D341Med (cell line): ENCODE results near the gene PTPN9.
"Not testable (repeated sequence)": the region's sequence is repeated elsewhere in the genome, so short reads cannot be mapped to it uniquely, and the experiment has no call there.

Experiments used
- DNase-seq: peaks from one replicate; pipeline ENCODE4 v3.0.0; 2012; ENCODE audit warnings: low spot score

Gene PTPN9

DNA sequence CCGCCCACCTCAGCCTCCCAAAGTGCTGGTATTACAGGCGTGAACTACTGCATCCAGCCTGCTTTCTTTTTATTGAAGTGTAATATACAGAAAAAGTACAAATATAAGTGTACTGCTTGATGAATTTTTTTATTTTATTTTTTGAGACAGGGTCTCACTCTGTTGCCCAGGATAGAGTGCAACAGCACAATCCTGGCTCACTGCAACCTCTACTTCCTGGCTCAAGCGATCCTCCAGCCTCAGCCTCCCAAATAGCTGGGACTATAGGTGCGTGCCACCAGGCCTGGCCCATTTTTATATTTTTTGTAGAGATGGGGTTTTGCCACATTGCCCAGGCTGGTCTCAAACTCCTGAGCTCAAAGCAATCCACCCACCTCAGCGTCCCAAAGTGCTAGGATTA, 3.8 kb upstream of the PTPN9 start:
- DNase-seq: not testable (repeated sequence)

DNA sequence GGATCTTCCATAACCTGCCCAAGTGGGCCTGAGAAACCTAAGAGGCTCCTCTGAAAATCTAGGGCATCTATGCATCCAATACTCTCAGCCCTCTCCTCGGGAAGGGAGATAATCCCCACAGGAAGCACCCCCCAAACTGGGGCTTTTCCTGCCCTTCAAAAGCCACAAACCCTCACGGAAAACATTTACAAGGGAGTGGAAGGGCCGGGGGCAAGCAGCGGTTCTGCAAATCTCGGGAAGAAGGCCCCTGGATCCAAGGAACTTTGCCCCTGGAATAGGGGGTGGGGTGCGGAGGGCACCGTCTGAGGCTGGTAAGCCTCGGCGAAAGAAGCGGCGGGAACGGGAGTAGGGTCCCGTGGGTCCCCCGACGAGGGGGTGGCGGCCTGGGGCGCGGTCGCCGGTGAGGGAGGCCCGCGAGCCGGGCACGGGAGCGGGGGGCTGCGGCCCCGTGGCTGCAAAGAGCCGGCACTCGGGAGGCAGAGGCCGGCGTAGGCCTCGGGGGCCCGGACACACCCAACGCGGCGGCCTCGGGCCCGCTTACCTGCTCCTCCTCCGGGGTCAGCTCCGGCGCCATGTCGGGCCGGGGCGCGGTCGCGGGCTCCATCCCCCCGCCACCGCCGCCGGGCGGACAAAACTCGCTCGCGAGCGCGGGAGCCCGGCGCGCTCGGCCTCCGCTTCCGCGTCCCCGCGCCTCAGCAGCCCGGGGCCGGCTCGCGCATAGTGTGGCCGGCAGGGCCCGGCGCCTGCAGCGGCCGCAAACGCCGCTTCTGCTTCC, 755 bp downstream of the PTPN9 start:
- peak; percentile 74 for DNase-seq

DNA sequence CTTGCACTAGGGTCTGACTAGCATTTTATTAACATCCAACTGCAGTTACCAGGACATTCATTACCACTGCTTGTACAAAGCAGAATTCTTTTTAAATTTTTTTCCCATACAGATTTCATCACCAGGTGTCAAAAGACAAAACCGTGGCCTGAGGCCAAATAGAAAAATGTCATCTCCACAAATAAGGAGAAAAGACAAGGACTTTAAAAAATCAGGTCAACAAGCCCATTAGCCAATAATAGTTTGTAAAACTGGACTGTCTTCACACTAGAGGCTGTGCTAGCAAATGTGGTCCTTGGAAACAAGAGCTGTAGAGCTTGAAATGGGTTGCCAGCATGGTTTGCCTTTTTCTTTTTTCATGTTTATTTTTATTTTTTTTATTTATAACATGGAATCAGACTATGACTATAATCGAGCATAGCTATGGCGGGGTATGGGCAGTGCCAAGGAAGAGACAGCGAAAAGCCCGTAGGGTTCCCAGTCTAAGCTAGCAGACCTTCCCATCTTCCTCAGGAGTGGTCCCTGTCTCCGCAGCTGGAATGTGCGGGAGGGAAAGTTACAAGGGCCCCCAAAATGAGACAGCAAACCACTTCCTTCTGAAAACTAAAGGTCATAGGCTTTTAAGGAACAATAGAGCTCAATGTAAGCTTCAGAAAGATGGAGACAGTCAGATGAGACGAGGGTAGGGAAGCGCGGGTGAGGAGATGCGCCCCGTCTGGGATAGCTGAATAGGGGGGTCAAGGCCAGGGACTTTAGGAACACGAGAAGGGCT, 1.5 kb downstream of the PTPN9 start:
- DNase-seq: no peak

DNA sequence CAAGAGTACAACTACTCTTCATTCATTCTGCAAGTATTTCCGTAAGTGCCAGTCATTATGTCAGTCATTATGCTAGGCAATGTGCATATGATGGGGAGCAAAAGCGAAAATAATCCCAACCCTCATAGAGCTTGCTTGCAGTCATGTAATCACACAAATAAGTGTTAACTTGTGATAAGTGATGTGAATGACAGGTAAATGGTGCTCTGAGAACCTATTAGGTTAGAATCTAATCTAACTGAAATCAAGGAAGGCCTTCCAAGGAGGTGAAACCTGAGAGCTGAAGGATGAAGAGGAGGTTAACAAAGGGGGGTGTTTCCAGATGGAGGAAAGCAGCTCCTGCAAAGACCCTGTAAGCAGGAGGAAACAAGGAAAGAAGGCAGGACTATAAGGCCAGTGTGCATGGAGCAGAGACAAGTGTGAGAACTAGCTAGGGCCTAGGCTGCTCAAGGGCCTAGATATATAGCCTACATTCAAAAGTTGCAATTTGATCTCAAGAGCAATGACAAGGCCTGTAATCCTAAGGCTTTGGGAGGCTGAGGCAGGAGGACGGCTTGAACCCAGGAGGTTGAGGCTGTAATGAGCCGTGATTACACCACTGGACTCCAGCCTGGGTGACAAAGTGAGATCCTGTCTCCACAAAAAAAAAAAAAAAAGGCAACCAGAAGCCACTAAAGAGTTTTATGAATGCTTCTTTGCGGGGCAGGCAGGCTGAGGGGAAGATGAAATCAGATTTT, 5.3 kb downstream of the PTPN9 start:
- no peak for DNase-seq

DNA sequence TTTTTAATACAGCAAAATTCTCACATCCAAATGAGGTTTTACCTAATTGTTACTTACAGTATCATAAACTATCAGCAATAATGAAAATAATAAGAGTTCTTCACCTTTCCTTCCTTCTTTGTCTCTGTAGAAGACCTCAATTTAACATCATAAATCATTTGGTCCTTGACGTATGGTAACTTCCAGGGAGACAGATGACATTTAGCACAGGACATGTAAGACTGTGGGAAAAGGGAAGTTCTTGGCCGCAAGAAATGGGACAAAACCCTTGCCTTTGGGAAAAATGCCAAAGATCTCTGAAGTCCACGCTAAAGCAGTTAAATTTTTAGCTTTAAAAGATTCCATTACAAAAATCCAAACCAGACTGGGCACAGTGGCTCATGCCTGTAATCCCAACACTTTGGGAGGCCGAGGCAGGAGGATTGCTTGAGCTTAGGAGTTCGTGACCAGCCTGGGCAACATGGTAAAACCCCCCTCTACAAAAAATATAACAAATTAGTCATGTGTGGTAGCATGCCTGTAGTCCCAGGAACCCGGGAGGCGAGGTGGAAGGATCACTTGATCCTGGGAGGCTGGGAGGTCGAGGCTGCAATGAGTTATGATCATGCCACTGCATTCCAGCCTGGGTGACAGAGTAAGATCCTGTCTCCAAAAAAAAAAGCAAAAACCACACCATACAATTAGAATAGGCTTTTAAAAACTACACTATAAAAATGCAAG, 8.8 kb downstream of the PTPN9 start:
- no peak for DNase-seq

DNA sequence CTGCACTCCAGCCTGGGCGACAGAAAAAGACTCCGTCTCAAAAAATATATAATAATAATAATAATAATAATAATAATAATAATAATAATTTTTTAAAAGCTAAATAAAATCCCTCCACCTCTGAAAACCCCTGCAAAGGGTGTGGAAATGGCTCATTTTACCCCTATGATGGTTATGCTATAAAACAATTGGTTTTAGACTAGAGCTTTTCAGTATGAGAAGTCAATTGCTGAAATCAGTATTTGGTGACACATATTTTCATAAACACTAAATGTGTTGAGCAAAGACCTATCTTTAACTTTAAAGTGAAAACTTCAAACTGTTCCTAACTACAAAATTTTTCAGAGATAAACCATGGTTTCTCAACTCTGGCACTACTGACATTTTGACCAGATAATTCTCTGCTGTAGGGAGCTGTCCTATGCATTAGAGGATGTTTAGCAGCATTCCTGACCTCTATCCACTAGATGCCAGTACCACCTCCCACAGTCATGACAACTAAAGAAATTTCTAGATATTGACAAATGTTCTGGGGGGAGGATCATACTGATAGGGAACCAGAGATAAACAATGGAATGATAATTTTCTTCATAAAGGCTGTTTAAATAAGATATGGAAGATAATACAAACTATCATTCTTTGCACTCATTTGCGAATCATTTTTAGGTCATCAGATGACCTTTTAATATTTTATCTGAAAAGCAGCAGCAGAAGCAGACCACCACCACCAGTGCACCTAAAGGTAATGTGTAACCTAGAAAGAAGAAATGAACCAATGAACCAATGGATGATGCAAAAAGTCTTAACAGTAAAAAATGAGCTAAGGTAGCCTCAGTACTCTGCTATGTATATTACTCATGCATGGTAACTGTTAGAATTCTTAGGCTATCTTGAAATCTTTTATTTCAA, 13.8 kb downstream of the PTPN9 start:
- DNase-seq: no peak

DNA sequence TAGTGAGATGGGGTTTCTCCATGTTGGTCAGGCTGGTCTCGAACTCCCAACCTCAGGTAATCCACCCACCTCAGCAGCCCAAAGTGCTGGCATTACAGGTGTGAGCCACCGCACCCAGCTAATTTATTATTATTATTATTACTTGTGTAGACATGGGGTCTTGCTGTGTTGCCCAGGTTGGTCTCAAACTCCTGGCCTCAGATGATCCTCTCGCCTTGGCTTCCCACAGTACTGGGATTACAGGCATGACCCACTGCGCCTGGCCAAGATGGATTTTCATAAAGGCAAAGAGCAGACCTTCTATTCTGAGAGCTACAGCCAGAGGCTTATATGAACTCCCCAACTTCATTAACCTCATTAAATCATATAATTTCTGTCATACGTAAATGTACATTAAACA, 17.2 kb downstream of the PTPN9 start:
- no peak for DNase-seq

DNA sequence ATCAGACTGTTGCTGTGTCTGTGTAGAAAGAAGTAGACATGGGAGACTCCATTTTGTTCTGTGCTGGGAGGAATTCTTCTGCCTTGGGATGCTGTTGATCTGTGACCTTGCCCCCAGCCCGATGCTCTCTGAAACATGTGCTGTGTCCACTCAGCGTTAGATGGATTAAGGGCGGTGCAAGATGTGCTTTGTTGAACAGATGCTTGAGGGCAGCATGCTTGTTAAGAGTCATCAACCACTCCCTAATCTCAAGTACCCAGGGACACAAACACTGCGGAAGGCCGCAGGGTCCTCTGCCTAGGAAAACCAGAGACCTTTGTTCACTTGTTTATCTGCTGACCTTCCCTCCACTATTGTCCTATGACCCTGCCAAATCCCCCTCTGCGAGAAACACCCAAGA, 19.8 kb downstream of the PTPN9 start:
- not testable (repeated sequence) for DNase-seq

DNA sequence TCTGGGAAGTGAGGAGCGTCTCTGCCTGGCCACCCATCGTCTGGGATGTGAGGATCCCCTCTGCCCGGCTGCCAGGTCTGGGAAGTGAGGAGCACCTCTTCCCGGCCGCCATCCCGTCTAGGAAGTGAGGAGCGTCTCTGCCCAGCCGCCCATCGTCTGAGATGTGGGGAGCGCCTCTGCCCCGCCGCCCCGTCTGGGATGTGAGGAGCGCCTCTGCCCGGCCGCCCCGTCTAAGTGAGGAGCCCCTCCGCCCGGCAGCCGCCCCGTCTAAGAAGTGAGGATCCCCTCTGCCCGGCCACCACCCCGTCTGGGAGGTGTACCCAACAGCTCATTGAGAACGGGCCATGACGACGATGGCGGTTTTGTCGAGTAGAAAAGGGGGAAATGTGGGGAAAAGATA, 20.2 kb downstream of the PTPN9 start:
- DNase-seq: not testable (repeated sequence)

DNA sequence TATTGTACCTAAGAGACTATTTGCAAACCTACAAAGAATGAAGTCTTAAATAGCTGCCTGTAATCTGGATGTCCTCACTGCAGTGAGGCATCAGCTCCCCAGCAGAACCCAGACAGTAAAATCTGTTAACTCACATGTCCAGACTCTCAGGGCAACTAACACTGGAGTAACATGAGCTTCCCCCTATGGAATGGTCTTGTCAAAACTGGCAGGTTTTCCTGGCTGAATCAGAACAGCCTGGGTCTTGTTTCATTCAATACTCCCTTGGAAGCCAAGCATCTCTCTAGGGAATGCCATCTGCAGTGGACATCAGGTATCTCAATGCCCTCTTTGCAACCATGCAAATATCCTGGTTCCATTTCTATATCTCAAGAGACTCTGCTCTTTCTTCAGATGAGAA, 24.4 kb downstream of the PTPN9 start:
- DNase-seq: no peak

DNA sequence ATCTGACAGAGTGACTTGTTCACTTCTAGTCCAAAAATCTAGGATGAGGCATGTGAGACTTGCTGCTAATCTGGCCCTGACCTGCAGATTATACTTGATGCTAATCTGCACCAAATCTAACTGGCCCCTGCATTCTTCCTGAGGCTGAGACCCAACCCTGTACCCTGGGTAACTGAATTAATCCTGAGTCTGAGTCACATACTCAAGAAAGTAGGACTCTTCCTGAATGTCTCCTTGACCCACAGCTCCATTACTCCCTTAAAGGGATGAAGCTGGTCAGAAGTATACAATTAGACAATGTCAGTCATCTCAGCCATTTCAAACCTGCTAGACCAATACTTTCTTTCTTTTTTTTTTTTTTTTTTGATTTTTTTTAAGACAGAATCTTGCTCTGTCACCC, 25.5 kb downstream of the PTPN9 start:
- DNase-seq: no peak

DNA sequence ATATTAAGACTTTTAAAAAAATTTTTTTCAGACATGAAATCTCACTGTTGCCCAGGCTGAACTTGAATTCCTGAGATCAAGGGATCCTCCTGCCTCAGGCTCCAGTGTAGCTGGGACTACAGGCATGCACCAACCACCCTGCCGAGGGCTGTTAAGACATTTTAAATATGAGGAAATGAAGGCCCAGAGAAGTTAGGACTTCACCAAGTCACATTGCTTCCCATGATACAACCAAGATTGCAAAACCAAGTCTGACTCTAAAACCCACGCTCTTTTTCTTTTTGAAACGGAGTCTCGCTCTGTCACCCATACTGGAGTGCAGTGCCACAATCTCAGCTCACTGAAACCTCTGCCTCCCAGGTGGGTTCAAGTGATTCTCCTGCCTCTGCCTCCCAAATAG, 28.0 kb downstream of the PTPN9 start:
- DNase-seq: no peak

DNA sequence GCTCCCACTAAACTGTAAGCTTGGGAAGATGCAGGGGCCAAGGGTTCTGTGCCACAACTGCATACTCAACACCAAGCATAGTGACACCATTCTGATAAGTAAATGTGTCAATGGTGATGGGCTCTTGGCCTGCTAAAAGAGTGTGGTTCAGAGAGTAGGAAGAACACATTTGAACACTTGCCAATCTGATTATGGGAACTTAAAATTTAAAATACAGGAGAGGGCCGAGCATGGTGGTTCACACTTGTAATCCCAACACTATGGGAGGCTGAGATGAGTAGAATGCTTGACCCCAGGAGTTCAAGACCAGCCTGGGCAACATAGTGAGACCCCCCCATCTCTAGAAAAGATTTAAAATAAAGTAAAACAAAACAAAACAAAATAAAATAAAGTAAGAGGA, 34.1 kb downstream of the PTPN9 start:
- DNase-seq: no peak

DNA sequence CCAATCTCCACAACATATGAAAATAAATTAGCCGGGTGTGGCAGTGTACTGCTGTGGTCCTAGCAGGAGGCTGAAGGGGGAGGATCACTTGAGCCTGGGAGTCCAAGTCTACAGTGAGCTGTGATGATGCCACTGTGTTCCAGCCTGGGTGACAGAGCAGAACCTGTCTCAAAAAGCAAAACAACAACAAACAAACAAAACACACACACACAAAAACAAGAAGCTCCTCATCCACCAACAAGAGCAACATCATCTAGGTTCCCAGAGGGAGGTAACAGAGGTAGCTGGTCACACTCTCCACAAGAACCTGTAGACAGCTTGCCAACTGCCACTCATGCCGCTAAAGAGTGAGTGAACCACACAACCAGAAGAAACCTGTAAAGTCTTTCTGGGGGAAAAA, 34.8 kb downstream of the PTPN9 start:
- no peak for DNase-seq

DNA sequence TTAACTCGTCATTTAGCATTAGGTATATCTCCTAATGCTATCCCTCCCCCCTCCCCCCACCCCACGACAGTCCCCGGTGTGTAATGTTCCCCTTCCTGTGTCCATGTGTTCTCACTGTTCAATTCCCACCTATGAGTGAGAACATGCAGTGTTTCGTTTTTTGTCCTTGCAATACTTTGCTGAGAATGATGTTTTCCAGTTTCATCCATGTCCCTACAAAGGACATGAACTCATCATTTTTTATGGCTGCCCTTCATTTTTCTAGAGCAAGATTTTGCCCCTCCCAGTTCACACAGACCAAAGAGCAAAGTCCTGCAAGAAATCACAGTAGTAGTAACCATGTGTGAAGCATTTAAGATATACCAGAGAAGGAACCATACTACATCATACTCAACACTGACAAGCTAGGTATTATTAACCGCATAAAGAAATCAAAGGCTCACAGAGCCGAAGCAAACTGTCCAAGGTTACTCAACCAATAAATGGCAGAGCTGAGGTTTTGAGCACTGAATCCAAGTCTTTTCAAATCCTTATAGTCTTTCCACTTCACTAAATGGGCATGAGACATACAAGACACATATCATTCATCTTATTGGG, 36.1 kb downstream of the PTPN9 start:
- not testable (repeated sequence) for DNase-seq

DNA sequence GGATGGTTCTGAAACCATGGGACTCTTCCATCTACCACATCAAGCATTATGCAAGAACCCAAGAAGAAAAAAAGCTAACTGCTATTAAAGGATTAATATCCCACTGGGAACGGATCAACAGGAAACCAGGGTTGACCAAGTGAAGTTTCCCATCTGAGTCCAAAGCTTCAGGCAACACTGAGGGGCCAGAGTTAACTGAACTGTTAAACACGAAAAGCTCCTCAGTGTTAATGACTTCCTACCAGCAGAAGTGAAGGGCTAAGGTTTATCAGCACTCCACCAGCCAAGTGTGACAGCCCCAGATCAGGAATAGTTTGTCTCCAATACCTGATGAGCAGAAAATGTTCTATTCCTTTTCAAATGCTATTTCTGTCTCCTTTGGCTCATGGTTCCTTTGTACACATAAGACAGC, 36.7 kb downstream of the PTPN9 start:
- DNase-seq: peak; percentile 32

DNA sequence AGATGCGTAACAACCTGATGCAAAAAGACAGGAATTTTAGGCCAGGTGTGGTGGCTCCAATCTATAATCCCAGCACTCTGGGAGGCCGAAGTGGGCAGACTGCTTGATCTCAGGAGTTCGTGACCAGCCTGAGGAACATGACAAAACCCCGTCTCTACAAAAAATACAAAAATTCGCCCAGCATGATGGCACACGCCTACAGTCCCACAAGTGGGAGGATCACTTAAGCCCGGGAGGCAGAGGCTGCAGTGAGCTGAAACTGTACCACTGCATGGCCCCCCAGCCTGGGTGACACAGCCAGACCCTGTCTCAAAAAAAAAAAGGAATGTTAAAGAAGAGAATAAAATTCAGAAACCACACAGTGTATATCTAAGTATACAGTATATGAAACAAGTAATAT, 40.7 kb downstream of the PTPN9 start:
- no peak for DNase-seq

DNA sequence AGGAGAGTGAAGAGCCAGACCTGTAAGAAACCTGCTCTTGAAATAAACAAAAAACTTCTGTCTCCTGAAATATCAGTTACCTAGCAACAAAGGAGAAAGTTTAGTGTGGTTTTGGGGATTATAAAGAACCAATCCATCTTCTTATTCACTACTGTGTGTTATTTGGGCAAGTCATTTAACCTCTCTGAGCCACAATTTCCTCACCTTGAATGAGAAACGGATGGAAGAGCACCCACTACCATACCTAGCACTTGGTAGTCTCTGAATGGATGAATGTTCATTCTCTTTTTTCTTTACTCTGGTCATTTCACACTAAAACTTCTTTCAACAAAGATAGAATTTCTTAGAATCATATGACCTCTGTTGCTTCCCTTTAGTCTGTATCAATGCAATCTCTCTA, 45.2 kb downstream of the PTPN9 start:
- DNase-seq: no peak

DNA sequence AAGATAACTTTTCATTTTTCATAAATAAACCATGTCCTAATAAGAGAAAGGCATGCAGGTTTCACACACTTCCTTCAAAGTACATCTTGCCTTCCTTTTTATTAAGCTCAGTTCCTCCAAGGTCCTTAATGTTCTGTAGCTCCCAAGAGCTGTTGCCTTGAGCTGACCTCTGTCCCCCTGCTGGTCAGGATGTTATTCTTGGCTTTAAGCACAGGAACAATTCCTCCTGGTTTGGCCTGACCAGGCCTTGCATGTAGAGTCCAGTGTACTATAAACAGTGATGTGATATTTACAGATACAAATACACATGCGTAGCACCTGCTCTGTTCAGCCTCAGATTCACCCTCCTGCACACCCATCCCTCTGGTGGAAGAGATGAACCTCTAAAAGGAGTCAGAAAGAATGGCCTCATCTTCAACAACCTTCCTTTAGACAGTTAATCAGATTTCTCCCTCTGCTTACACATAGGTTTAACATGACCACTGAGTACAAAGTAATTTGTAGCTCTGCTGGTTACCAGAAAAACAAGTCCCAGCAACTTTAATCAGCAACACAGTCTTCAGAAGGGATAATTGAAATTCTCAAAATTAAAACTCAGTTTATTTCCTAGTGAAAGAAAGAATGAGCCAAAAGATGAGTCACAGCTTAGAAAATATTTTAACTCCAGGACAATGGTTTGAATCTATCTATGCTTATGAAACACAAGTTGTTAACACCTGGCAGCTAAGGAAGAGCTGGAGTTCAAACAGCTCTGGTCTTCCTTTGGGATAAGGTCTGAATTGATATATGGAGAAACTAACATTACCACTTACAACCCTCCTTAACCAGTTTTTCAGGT, 46.5 kb downstream of the PTPN9 start:
- DNase-seq: no peak

DNA sequence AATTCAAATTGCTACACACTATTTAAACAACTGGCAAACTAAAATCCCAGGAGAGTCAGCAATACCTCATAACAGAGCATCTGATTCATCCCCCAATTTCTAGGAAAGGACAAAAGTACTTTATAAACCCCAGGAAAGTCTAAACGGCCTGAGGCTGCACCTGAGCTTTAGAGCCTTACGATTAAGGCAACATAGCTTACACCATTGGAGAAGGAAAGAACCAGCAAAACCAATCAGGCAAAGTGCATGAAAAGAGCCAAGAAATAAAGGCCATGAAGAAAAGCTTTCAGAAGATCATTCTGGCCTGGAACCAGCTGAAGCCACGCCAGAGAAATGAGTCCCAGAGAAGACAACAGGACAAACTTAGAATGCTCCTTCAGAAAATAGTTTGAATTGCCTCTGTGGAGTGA, 48.1 kb downstream of the PTPN9 start:
- no peak for DNase-seq
